HepG2 (cell line): Measurements from ENCODE around the gene EMC9. TPM values are rescaled to one million over a fixed set of nuclear protein-coding genes. Genes with fewer than 3 reads are reported as not detected.
A peak's percentile ranks its signal among the peaks of the same experiment; 100 is the strongest.

Experiments
- CBX2 ChIP-seq, 2 experiments: fragments of 200-600 bp in 1 of 2; sonication (generic); formaldehyde crosslinking in 1 of 2; IDR thresholded peaks; 2 replicates each; pipeline versions ENCODE4 v1.7.0 to v1.8.1; 2018 to 2022; ENCODE audit warnings: low read depth in 2 of 2, low read length in 1 of 2, mild to moderate bottlenecking in 1 of 2, missing genetic modification reagents in 1 of 2
- KLF12 ChIP-seq: sonication (generic); formaldehyde crosslinking; IDR thresholded peaks from 2 replicates; pipeline ENCODE4 v1.4.0; 2020; ENCODE audit warnings: missing genetic modification reagents, borderline replicate concordance
- NFKBIZ ChIP-seq: IDR thresholded peaks from 2 replicates; pipeline ENCODE4 v1.6.1; 2018; ENCODE audit warnings: missing genetic modification reagents, missing compliant biosample characterization
- SNAPC2 ChIP-seq: sonication (generic); formaldehyde crosslinking; IDR thresholded peaks from 2 replicates; pipeline ENCODE4 v1.8.1; 2022; ENCODE audit warnings: mild to moderate bottlenecking, missing genetic modification reagents
- SRSF4 ChIP-seq: fragments of 200-400 bp; formaldehyde crosslinking; IDR thresholded peaks from one replicate; pipeline ENCODE4 v1.6.1; 2018; ENCODE audit warnings: mild to moderate bottlenecking, low read depth, low read length, moderate library complexity; ENCODE audit not compliant: poor library complexity, severe bottlenecking
- ZBTB21 ChIP-seq: sonication (generic); formaldehyde crosslinking; IDR thresholded peaks from 2 replicates; pipeline ENCODE4 v1.4.0; 2020; ENCODE audit warnings: missing genetic modification reagents
- ZFX ChIP-seq: sonication (generic); formaldehyde crosslinking; IDR thresholded peaks from 2 replicates; pipeline ENCODE4 v1.4.0; 2020; ENCODE audit warnings: mild to moderate bottlenecking, low read depth, missing genetic modification reagents, moderate library complexity
- ZNF333 ChIP-seq: sonication (generic); formaldehyde crosslinking; IDR thresholded peaks from 2 replicates; pipeline ENCODE4 v1.4.0; 2020; ENCODE audit warnings: mild to moderate bottlenecking, missing genetic modification reagents, borderline replicate concordance
- ZNF644 ChIP-seq: IDR thresholded peaks from 2 replicates; pipeline ENCODE4 v1.6.1; 2016; ENCODE audit warnings: low read depth
- polyA plus RNA-seq, 8 experiments: library from polyadenylated mRNA; depleted of rRNA in 3 of 8; stranded (reverse) in 7 of 8; unstranded in 1 of 8; fragments of >200 nt; fragmentation: Illumina TruSeq in 4 of 8; extraction: Trizol in 4 of 8; gene quantifications; 2 replicates each; pipeline versions ENCODE4 v1.2.1 to v1.2.3, GENCODE V29; 2011 to 2016; ENCODE audit warnings: low read depth in 4 of 8, missing spikeins in 1 of 8, mixed read lengths in 1 of 8; ENCODE audit not compliant: insufficient read depth in 1 of 8
- total RNA-seq, 5 experiments: library from RNA; depleted of rRNA; stranded (reverse); fragments of >200 nt; fragmentation: Illumina TruSeq; extraction: Trizol; gene quantifications; 2 replicates each; pipeline ENCODE4 v1.2.3, GENCODE V29; 2016; ENCODE audit warnings: low read depth in 1 of 5
- TF ChIP-seq, protein P1 (sequence below): sonication (generic); formaldehyde crosslinking; IDR thresholded peaks from 2 replicates; pipeline ENCODE4 v1.5.0; 2020; ENCODE audit warnings: mild to moderate bottlenecking, missing genetic modification reagents
- TF ChIP-seq, protein P2 (sequence below): sonication (generic); formaldehyde crosslinking; IDR thresholded peaks from 2 replicates; pipeline ENCODE4 v1.8.0; 2022; ENCODE audit warnings: missing genetic modification reagents, mild to moderate bottlenecking, inconsistent platforms, borderline replicate concordance
- TF ChIP-seq, protein P3 (sequence below): sonication (generic); formaldehyde crosslinking; IDR thresholded peaks from 2 replicates; pipeline ENCODE4 v1.5.1; 2020; ENCODE audit warnings: mild to moderate bottlenecking, missing genetic modification reagents, borderline replicate concordance
- TF ChIP-seq, protein P4 (sequence below): sonication (generic); formaldehyde crosslinking; IDR thresholded peaks from 2 replicates; pipeline ENCODE4 v1.8.0; 2022; ENCODE audit warnings: mild to moderate bottlenecking, missing genetic modification reagents, borderline replicate concordance

The EMC9 gene
- total and polyA plus RNA-seq, 2 of the 13 experiments (the other 11 are each of a cell fraction or from before 2014, with no cell fraction given): 60.5 to 78.7 TPM

DNA sequence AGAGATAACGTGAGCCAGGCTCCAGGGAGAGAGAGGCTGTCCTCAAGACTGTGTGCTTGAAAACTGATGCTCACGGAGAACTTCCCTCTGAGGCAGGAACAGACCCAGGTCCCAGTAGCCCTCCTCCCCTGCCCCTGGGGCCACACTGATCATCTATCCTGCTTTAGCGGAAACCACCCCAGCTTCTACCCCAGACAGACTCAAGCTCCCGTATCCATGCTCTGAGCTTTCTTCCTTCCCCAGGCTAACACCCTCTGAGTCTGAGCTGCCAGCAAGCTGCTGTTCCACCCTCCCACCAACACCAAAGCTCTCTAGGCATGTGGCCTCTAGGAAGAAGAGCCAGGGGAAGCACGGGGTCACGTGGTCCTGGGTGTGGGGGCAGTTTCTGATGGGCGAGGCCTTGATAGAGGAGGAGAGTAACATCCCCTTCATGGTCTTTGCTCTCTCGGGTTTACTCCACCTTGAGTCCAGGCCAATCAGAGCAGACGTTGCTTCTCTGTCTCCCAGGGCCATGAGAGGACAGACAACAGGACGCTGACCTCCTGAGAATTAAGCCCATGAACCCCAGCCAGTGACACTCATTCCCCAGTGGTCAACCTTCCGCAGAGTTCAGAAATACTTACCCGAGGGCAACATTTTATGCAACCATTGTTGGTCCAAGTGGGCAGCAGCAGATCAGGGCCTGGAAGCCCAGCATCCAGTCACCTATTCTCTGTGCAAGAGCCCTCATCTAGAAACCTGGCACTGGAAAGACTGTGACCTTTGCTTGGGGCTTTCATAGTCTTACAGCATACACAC is 45.9 kb downstream of the EMC9 start (continued):
- TF ChIP-seq ZNF644 (CRISPR knock-in tag) (peak; percentile 97), NFKBIZ (CRISPR knock-in tag) (peak; percentile 96), ZBTB21 (CRISPR knock-in tag) (peak; percentile 78), CBX2 (IDR thresholded peaks at IDR 0.05; ENCODE audit: low read depth, low read length) (no peak), CBX2 (CRISPR knock-in tag; IDR thresholded peaks at IDR 0.05; ENCODE audit: low read depth) (peak; percentile 99), SRSF4 (no peak), ZNF333 (CRISPR knock-in tag) (peak; percentile 84), SNAPC2 (CRISPR knock-in tag) (peak; percentile 98), ZFX (CRISPR knock-in tag) (peak; percentile 97), KLF12 (CRISPR knock-in tag) (peak; percentile 96)
- TF ChIP-seq, protein P1, sequence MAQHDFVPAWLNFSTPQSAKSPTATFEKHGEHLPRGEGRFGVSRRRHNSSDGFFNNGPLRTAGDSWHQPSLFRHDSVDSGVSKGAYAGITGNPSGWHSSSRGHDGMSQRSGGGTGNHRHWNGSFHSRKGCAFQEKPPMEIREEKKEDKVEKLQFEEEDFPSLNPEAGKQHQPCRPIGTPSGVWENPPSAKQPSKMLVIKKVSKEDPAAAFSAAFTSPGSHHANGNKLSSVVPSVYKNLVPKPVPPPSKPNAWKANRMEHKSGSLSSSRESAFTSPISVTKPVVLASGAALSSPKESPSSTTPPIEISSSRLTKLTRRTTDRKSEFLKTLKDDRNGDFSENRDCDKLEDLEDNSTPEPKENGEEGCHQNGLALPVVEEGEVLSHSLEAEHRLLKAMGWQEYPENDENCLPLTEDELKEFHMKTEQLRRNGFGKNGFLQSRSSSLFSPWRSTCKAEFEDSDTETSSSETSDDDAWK (CRISPR knock-in tag): no peak
- TF ChIP-seq, protein P2, sequence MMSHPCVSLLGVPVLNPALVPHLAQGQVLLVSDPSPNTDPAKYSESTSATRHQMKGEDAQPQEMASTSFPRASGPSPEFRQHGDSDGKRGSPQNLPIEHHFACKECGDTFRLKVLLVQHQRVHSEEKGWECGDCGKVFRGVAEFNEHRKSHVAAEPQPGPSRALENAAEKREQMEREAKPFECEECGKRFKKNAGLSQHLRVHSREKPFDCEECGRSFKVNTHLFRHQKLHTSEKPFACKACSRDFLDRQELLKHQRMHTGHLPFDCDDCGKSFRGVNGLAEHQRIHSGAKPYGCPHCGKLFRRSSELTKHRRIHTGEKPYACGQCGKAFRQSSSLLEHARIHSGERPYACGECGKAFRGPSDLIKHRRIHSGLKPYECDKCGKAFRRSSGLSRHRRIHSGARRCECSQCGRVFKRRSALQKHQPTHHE: peak; percentile 80; the same call in 1 of the 2 replicates
- TF ChIP-seq, protein P3, sequence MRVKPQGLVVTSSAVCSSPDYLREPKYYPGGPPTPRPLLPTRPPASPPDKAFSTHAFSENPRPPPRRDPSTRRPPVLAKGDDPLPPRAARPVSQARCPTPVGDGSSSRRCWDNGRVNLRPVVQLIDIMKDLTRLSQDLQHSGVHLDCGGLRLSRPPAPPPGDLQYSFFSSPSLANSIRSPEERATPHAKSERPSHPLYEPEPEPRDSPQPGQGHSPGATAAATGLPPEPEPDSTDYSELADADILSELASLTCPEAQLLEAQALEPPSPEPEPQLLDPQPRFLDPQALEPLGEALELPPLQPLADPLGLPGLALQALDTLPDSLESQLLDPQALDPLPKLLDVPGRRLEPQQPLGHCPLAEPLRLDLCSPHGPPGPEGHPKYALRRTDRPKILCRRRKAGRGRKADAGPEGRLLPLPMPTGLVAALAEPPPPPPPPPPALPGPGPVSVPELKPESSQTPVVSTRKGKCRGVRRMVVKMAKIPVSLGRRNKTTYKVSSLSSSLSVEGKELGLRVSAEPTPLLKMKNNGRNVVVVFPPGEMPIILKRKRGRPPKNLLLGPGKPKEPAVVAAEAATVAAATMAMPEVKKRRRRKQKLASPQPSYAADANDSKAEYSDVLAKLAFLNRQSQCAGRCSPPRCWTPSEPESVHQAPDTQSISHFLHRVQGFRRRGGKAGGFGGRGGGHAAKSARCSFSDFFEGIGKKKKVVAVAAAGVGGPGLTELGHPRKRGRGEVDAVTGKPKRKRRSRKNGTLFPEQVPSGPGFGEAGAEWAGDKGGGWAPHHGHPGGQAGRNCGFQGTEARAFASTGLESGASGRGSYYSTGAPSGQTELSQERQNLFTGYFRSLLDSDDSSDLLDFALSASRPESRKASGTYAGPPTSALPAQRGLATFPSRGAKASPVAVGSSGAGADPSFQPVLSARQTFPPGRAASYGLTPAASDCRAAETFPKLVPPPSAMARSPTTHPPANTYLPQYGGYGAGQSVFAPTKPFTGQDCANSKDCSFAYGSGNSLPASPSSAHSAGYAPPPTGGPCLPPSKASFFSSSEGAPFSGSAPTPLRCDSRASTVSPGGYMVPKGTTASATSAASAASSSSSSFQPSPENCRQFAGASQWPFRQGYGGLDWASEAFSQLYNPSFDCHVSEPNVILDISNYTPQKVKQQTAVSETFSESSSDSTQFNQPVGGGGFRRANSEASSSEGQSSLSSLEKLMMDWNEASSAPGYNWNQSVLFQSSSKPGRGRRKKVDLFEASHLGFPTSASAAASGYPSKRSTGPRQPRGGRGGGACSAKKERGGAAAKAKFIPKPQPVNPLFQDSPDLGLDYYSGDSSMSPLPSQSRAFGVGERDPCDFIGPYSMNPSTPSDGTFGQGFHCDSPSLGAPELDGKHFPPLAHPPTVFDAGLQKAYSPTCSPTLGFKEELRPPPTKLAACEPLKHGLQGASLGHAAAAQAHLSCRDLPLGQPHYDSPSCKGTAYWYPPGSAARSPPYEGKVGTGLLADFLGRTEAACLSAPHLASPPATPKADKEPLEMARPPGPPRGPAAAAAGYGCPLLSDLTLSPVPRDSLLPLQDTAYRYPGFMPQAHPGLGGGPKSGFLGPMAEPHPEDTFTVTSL (CRISPR knock-in tag): no peak
- TF ChIP-seq, protein P4, sequence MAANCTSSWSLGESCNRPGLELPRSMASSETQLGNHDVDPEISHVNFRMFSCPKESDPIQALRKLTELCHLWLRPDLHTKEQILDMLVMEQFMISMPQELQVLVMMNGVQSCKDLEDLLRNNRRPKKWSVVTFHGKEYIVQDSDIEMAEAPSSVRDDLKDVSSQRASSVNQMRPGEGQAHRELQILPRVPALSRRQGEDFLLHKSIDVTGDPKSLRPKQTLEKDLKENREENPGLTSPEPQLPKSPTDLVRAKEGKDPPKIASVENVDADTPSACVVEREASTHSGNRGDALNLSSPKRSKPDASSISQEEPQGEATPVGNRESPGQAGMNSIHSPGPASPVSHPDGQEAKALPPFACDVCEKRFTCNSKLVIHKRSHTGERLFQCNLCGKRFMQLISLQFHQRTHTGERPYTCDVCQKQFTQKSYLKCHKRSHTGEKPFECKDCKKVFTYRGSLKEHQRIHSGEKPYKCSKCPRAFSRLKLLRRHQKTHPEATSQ (CRISPR knock-in tag): peak; percentile 98
